DMS114 treated with DMSO at 0.1 percent for 48 hours (cell line): ENCODE measurements around the gene ZNF547.
A peak's percentile ranks its signal among the peaks of the same experiment; 100 is the strongest.

Experiments
- DNase-seq: peaks from one replicate; lab custom pipeline; 2025; ENCODE audit not compliant: unreplicated experiment; lab: John Stamatoyannopoulos, UW

The ZNF547 gene

GRCh38 chr19:57362997-57363687 lies at the start of gene ZNF547, which contains the start of gene TRAPPC2B:
TSS of gene ZNF547 (plus strand) at chr19:57363551. CDS start at chr19:57368556, 5,005 bp downstream.
TSS of gene TRAPPC2B (plus strand) at chr19:57363551. CDS start at chr19:57364834, 1,283 bp downstream.
- peak; percentile 98 for DNase-seq

- DNase-seq: no peak
Observed at GRCh38 chr19:57314146-57314545, 49.2 kb upstream of the ZNF547 start.

- peak; percentile 29 for DNase-seq
Observed at GRCh38 chr19:57317503-57317902, 45.8 kb upstream of the ZNF547 start.

- no peak for DNase-seq
Observed at GRCh38 chr19:57319869-57320179, 43.5 kb upstream of the ZNF547 start.

GRCh38 chr19:57320180-57321084 lies 42.9 kb upstream of the ZNF547 start, which contains the start of gene ZNF543:
TSS of gene ZNF543 (plus strand) at chr19:57320472. CDS start at chr19:57320854, 382 bp downstream.
- DNase-seq: peak; percentile 93

- no peak for DNase-seq
Observed at GRCh38 chr19:57321116-57321515, 42.2 kb upstream of the ZNF547 start.

- DNase-seq: no peak
Observed at GRCh38 chr19:57321751-57322150, 41.6 kb upstream of the ZNF547 start.

- DNase-seq: no peak
Observed at GRCh38 chr19:57324992-57325391, 38.4 kb upstream of the ZNF547 start.

GRCh38 chr19:57327993-57328392 lies 35.4 kb upstream of the ZNF547 start:
- no peak for DNase-seq

GRCh38 chr19:57334191-57334590 lies 29.2 kb upstream of the ZNF547 start:
- DNase-seq: no peak

- no peak for DNase-seq
Observed at GRCh38 chr19:57338877-57339276, 24.5 kb upstream of the ZNF547 start.

GRCh38 chr19:57342582-57342981 lies 20.8 kb upstream of the ZNF547 start:
- DNase-seq: no peak

GRCh38 chr19:57348136-57348535 lies 15.2 kb upstream of the ZNF547 start:
- DNase-seq: no peak

GRCh38 chr19:57350877-57351805 lies 12.2 kb upstream of the ZNF547 start, which contains the start of gene ZNF304:
TSS of gene ZNF304 (plus strand) at chr19:57351271. CDS start at chr19:57351665, 394 bp downstream.
- DNase-seq: peak; percentile 95

- no peak for DNase-seq
Observed at GRCh38 chr19:57351867-57352266, 11.5 kb upstream of the ZNF547 start.

GRCh38 chr19:57355916-57356315 lies 7.4 kb upstream of the ZNF547 start:
- no peak for DNase-seq

- DNase-seq: no peak
Observed at GRCh38 chr19:57357406-57357805, 5.9 kb upstream of the ZNF547 start.

- no peak for DNase-seq
Observed at GRCh38 chr19:57359300-57359699, 4.1 kb upstream of the ZNF547 start.

- no peak for DNase-seq
Observed at GRCh38 chr19:57362419-57362818, 932 bp upstream of the ZNF547 start.

- no peak for DNase-seq
Observed at GRCh38 chr19:57363688-57364181, 384 bp downstream of the ZNF547 start.

- DNase-seq: no peak
Observed at GRCh38 chr19:57366776-57367175, 3.4 kb downstream of the ZNF547 start.
